HG02763 (cell line): ENCODE data around the gene ATP7B.

Experiments used
- ATAC-seq: cut with Tn5 transposase; IDR thresholded peaks from one replicate; pipeline ENCODE4 v1.9.1; 2021; ENCODE audit warnings: mild to moderate bottlenecking, moderate library complexity; ENCODE audit not compliant: unreplicated experiment

Gene ATP7B

DNA sequence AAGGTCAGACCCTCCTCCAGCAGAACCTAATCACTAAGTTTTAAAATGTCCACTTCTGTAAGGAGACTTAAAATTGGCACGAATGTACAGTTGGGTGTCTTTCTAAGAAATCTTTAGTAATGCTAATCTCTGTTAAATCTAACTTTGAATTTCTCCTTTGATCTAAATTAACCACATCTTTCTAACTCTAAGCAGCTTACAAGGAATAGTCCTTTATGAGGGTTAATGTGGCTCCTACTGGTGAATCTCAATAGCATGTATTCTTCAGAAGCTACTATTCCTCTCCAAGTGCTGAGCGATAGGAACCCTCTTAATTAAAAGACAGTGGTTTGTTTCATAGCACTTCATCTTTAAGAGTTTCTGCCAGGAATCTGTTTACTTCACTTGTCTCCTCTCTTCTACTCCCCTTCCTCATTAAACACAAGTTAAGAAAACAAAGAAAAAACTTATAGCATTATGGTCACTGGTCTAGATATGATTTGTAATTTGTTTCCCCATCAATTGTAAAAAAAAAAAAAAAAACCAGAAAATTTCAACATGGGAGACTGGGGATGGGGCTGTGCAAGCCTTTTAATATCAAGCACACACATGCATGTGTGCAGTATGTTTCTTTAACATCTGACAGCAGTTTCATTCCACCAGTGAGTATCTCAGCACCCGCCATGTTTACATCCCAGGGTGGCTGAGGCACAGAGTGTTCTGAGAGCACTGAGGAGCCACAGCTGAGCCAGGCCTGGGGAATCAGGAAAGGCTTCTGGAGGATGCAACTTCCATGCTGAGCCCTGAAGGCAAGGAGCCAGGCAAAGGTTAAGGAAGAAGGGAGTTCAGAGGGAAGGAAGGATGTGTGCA, 57.7 kb downstream of the ATP7B start:
- no peak for ATAC-seq

GRCh38 chr13:51950722-51951121, 60.5 kb downstream of the ATP7B start:
- no peak for ATAC-seq

- no peak for ATAC-seq
Observed at GRCh38 chr13:51946163-51946669, 65.0 kb downstream of the ATP7B start.

GRCh38 chr13:51945149-51945548, 66.1 kb downstream of the ATP7B start:
- ATAC-seq = peak; percentile 65

GRCh38 chr13:51944428-51944827, 66.8 kb downstream of the ATP7B start:
- no peak for ATAC-seq

DNA sequence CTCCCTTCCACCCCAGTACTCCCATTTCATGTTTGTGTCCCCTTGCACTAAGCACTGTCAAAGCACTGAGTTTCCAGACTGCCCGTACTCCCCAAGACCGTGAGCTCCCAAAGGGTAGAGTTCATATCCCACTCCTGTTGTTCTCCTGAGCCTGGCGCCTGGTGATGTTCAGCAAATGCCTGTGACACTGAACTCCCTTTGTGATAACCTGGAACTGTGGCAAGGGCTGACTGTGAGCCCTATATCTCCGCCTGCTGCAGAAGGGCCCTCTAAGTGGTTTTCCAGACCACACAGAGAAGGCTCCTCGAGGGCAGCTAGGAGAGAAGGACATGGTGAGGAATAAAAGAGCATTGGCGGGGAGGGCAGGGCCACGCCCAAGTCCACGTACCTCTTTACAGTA, 67.5 kb downstream of the ATP7B start:
- no peak for ATAC-seq

- ATAC-seq = no peak
Observed at GRCh38 chr13:51942189-51942588, 69.1 kb downstream of the ATP7B start.

DNA sequence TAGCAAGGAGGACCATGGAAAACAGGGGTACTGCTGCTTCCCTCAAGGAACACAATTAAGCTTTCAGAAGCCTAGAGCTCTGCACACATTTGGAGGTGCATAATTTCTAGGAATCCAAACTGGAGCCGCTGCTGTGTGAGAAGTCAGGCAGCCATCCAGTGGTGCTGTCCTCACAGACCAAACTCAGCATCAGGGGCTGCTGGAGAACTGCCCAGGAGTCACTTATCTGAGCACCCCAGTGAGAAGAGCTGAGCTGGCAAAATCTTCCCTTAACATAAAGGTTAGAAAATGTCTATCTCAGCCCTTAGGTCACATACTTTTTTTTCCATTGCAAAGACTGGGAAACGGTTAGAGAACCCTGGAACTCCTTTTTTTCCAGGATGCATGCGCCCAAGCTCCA, 72.8 kb downstream of the ATP7B start:
- no peak for ATAC-seq

DNA sequence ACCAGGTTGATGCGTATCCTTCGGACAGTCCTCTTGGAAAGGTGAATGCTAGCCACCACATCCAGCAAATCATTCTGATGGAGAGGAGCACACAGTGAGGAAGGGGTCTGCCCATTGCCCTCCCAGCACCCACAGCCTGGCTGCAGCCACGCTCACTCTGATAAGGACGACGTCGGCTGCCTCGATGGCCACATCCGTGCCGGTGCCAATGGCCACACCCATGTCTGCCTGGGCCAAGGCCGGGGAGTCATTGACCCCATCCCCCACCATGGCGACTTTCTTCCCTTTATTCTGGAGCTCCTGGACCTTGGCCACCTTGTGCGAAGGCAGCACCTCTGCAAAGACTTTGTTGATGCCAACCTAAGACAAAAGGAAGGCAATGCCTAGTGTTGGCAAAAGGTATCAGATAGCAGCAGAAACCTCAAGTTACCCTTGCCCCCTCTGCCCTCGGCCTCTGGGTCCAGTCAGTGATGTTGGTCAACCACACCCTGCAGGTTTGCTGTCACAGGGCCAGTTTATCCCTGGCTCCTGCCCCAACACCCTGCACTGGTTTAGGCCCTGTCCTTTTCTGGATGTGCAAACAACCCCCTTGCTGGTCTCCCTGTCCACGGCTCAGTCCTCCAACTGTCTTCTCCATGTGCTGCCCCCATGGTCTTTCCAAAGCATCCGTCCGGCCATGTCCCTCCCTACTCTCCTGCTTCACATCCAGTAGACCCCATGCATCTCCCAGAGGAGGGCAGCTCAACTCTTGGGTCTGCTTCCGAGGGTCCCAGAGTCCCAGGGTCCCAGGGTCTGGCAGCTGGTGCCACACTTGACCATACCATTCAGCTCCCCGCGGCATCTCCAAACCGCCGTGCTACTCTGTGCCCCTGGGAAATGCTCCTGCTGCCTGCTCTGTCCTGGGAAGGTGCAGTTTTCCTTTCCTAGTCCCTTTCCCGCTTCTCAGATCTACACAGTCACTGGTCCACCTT, 73.6 kb downstream of the ATP7B start:
- ATAC-seq = no peak

- ATAC-seq = no peak
Observed at GRCh38 chr13:51935326-51936171, 75.7 kb downstream of the ATP7B start.

GRCh38 chr13:51934461-51935087, 76.7 kb downstream of the ATP7B start:
- ATAC-seq = no peak

GRCh38 chr13:51933466-51934058, 77.7 kb downstream of the ATP7B start:
- ATAC-seq = no peak

DNA sequence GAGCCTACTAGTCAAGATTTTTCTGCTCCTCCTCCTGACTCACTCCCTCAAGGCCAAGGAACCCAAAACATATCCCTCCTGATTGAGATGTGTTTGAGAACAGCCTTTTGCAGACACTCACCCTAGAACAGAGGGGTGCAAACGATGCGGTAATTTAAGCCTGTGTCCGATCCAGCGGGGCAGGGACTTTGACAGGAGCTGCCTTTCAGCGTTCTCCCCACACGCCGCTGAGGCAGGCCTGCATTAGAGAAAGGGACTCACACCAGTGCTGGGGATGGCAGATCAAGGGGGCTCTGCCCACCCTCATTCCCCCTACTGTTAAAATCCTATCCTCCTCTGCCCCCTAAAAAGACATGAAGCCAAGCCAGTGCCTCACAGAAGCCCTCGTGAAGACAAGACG, 79.0 kb downstream of the ATP7B start:
- no peak for ATAC-seq

GRCh38 chr13:51931606-51932005, 79.6 kb downstream of the ATP7B start:
- ATAC-seq = no peak

DNA sequence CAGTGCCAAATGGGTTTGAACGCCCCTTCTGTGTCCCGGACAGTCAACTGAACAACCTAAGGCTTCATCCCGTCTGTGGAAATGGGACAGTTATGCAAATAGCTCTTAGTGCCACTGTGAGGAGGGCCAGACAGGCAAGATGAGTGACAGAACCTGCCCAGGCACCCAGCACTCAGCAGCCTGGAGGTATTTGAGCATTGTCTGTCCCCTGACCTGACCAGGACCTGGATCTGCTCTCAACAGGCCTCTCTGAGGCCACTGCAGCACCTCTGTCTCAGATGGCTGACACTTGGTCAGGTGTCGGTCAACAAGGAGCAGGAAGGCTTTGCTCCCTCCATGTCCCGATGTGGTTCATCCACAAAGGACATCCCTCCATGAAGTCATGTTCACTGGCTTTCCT, 81.6 kb downstream of the ATP7B start:
- no peak for ATAC-seq

DNA sequence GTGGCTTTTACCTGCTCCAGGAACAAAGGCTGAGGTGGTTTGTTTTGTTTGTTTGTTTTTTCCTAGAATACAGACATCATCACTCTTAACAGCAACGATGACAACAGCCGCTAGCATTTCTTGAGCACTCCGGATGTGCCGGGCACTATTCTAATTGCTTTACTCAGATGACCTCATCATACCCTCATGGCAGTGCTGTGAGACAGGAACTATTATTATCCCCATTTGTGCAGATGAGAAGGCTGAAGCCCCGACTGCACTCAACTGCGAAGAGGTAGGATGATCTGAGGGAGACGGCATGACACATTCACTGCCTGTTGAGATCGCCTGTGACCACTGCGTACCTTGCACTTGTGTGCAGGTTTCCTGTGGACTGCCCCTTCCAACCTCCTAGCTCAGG, 83.0 kb downstream of the ATP7B start:
- ATAC-seq = no peak

- no peak for ATAC-seq
Observed at GRCh38 chr13:51927129-51927528, 84.1 kb downstream of the ATP7B start.

DNA sequence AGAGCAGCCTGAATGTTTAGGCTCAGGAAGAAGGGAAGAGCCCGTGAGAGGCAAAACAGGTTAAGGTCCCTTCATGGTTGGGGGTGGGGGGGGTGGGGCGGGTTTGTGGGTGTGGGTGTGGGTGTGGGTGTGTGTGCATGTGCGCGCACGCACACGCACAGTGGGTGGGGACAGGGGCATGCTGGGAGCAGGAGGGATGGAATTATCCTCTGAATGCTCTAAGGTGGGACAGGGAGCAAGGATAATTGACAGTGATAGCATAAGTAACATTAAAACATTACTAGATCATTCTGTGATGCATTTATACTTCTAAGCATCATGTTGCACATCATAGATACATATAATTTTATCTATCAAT, 84.7 kb downstream of the ATP7B start:
- ATAC-seq = no peak

DNA sequence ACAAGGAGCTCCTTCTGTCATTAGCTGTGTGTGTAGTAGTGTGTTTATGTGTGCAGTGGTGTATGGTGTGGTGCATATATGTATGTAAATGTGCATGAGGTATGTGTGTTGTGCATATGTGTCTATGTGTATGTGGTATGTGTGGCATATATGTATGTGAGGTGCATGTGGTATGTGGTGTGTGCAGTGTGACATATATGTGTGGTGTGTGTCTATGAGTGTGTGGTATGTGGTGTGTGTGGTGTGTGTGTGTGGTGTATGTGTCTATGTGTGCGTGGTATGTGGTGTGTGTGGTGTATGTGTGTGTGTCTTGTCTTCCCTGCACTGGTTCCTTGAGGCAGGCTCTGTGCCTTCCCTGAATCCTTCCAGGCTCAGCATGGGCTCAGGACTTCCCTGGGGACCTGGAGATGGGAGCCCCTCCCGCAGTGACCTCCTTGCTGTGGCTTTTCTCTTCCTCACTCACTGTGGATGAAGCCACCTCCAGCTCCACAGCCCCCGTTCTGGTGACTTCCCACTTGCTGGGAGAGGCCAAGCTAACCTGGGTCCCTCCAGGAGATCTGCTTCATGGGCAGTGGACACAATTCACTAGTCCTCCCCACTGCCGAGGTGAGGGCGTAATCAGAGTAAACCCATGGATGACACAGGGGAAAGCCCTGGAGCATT, 85.3 kb downstream of the ATP7B start:
- ATAC-seq = no peak
